IMR-90 (cell line): ENCODE data around the gene DSP.

Experiments
- BHLHE40 ChIP-seq: fragments of 150-350 bp; IDR thresholded peaks from 2 replicates; pipeline ENCODE4 v1.6.1; 2016; ENCODE audit warnings: mild to moderate bottlenecking, low read depth, low read length
- CEBPB ChIP-seq: IDR thresholded peaks from 2 replicates; pipeline ENCODE4 v1.6.1; 2012; ENCODE audit warnings: low read depth, low read length, improper control_type of control experiment
- CHD1 ChIP-seq: IDR thresholded peaks from 2 replicates; pipeline ENCODE4 v1.6.1; 2012; ENCODE audit warnings: low read depth, low read length, improper control_type of control experiment
- CTCF ChIP-seq: conservative IDR thresholded peaks from 2 replicates; pipeline ENCODE4 v1.5.1; 2012; ENCODE audit warnings: mild to moderate bottlenecking, low read depth, low read length, improper control_type of control experiment
- ELK1 ChIP-seq: fragments of 150-350 bp; IDR thresholded peaks from 2 replicates; pipeline ENCODE4 v1.6.1; 2016; ENCODE audit warnings: low read depth, mild to moderate bottlenecking, low read length, moderate library complexity, borderline replicate concordance
- MAZ ChIP-seq: IDR thresholded peaks from 2 replicates; pipeline ENCODE4 v1.6.1; 2012; ENCODE audit warnings: low read depth, mild to moderate bottlenecking, low read length, improper control_type of control experiment, moderate library complexity, borderline replicate concordance
- MXI1 ChIP-seq: IDR thresholded peaks from 2 replicates; pipeline ENCODE4 v1.6.1; 2012; ENCODE audit warnings: low read depth, mild to moderate bottlenecking, low read length, moderate library complexity, borderline replicate concordance
- NFE2L2 ChIP-seq: fragments of 150-350 bp; IDR thresholded peaks from 2 replicates; pipeline ENCODE4 v1.6.1; 2016; ENCODE audit warnings: low read depth, mild to moderate bottlenecking, low read length
- POLR2A ChIP-seq: IDR thresholded peaks from 2 replicates; pipeline ENCODE4 v1.6.1; 2012; ENCODE audit warnings: mild to moderate bottlenecking, low read depth, low read length
- RAD21 ChIP-seq: IDR thresholded peaks from 2 replicates; pipeline ENCODE4 v1.6.1; 2012; ENCODE audit warnings: low read length, improper control_type of control experiment
- RFX5 ChIP-seq: IDR thresholded peaks from 2 replicates; pipeline ENCODE4 v1.8.0; 2012; ENCODE audit warnings: low read depth, mild to moderate bottlenecking, low read length, moderate library complexity
- SMC3 ChIP-seq: fragments of 150-350 bp; IDR thresholded peaks from 2 replicates; pipeline ENCODE4 v1.6.1; 2016; ENCODE audit warnings: low read depth, mild to moderate bottlenecking, antibody characterized with exemption, low read length, moderate library complexity
- USF2 ChIP-seq: fragments of 150-350 bp; IDR thresholded peaks from 2 replicates; pipeline ENCODE4 v1.6.1; 2017; ENCODE audit warnings: mild to moderate bottlenecking, antibody characterized with exemption, low read length, low read depth

- TF ChIP-seq RAD21 (no peak), CTCF (no peak), POLR2A (no peak), SMC3 (no peak), NFE2L2 (no peak), CEBPB (no peak), MAZ (no peak), CHD1 (no peak), ELK1 (no peak), USF2 (no peak), BHLHE40 (no peak), RFX5 (no peak), MXI1 (no peak)
Observed at GRCh38 chr6:7636151-7636550, 94.7 kb downstream of the DSP start.
